Measurements from ENCODE around the gene SHF.

Gene SHF

DNA sequence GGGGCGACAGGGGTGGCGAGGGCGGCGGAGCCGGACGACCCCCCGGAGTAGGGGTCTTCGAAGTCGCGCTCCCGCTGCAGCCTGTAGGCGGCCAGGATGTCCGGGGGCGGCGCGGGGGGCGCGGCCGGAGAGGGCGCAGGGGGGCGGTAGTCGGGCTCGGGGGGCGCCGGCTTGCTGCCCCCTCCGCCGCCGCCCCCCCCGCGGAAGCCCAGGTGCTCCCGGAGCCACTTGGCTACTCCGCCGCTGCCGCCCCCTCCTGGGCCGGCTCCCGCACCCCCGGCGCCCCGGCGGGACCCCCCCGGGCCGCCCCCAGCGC, 230 bp downstream of the SHF start:
- TF ChIP-seq CTCF (IDR thresholded peaks at IDR 0.05; ENCODE audit: insufficient read depth, low read length, poor library complexity, severe bottlenecking): no peak
- Histone ChIP-seq H3K36me3 (ENCODE audit: control insufficient read depth, insufficient read depth, low read length) (no peaks in the 10 kb centered on the region), H3K27me3 (replicated peaks; ENCODE audit: control insufficient read depth, insufficient read depth, low read length) (no peaks in the 10 kb centered on the region; the same call in 1 of the 2 replicates), H3K4me3 (replicated peaks; ENCODE audit: low read depth, low read length) (peak overlapping the region; percentile 48)
- DNase-seq (ENCODE audit: extremely low read depth, insufficient read length): no peak

GRCh38 chr15:45186771-45187577, 792 bp downstream of the SHF start:
- no peak for TF ChIP-seq CTCF (IDR thresholded peaks at IDR 0.05; ENCODE audit: insufficient read depth, low read length, poor library complexity, severe bottlenecking)
- H3K36me3 ChIP-seq (ENCODE audit: control insufficient read depth, insufficient read depth, low read length): no peaks in the 10 kb centered on the region
- DNase-seq (ENCODE audit: extremely low read depth, insufficient read length): no peak
- no peaks in the 10 kb centered on the region; the same call in 1 of the 2 replicates for H3K27me3 ChIP-seq (replicated peaks; ENCODE audit: control insufficient read depth, insufficient read depth, low read length)
- peak overlapping the region; percentile 48 for H3K4me3 ChIP-seq (replicated peaks; ENCODE audit: low read depth, low read length)

- no peak for DNase-seq (ENCODE audit: extremely low read depth, insufficient read length)
- Histone ChIP-seq H3K36me3 (ENCODE audit: control insufficient read depth, insufficient read depth, low read length) (no peaks in the 10 kb centered on the region), H3K4me3 (replicated peaks; ENCODE audit: low read depth, low read length) (no peak overlapping the region), H3K27me3 (replicated peaks; ENCODE audit: control insufficient read depth, insufficient read depth, low read length) (no peaks in the 10 kb centered on the region; the same call in 1 of the 2 replicates)
- no peak for TF ChIP-seq CTCF (IDR thresholded peaks at IDR 0.05; ENCODE audit: insufficient read depth, low read length, poor library complexity, severe bottlenecking)
Observed at GRCh38 chr15:45185903-45186770, 1.6 kb downstream of the SHF start.

GRCh38 chr15:45185069-45185779, 2.5 kb downstream of the SHF start:
- DNase-seq (ENCODE audit: extremely low read depth, insufficient read length): no peak
- Histone ChIP-seq H3K27me3 (replicated peaks; ENCODE audit: control insufficient read depth, insufficient read depth, low read length) (no peaks in the 10 kb centered on the region; the same call in 1 of the 2 replicates), H3K4me3 (replicated peaks; ENCODE audit: low read depth, low read length) (no peak overlapping the region), H3K36me3 (ENCODE audit: control insufficient read depth, insufficient read depth, low read length) (no peaks in the 10 kb centered on the region)
- TF ChIP-seq CTCF (IDR thresholded peaks at IDR 0.05; ENCODE audit: insufficient read depth, low read length, poor library complexity, severe bottlenecking): no peak

DNA sequence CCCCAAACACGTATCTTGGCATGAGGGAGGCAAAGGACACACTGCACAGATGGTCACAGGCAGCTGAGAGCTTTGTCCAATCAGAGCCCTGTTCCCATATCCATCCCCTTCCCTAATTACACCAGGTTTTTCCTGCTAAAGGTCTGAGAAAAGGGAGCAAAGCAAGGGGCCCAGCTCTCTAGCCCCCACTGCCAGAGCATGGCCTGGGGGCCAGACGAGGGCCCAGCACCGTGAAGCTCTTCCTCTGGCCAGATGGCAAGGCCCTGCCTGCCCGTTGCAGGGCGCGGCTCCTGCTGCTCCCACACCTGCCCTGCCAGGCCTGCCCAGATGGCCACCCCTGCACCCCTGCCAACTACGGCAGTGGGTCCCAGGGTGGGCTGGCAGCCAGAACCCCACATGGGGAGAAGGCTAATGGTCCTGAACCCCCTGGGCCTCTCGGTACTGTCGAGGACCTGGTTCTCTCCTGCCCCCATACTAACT, 3.2 kb downstream of the SHF start:
- DNase-seq (ENCODE audit: extremely low read depth, insufficient read length): no peak
- Histone ChIP-seq H3K4me3 (replicated peaks; ENCODE audit: low read depth, low read length) (no peak overlapping the region), H3K27me3 (replicated peaks; ENCODE audit: control insufficient read depth, insufficient read depth, low read length) (no peaks in the 10 kb centered on the region; the same call in 1 of the 2 replicates)

More for the DNA sequence above, 3.2 kb downstream of the SHF start:
- no peaks in the 10 kb centered on the region for H3K36me3 ChIP-seq (ENCODE audit: control insufficient read depth, insufficient read depth, low read length)
- TF ChIP-seq CTCF (IDR thresholded peaks at IDR 0.05; ENCODE audit: insufficient read depth, low read length, poor library complexity, severe bottlenecking): no peak

Data from GM06990 (cell line).